ENCODE results near the gene PPP1R13B.

Gene PPP1R13B

GRCh38 chr14:103721334-103722120 lies 125.8 kb downstream of the PPP1R13B start:
- no peaks in the 10 kb centered on the region for H3K9me3 ChIP-seq (ENCODE audit: control insufficient read depth in 5 of 5, low read length in 5 of 5)
- H3K27me3 ChIP-seq (ENCODE audit: control insufficient read depth in 5 of 5, insufficient read depth in 4 of 5, low read length in 5 of 5), result no peaks in the 10 kb centered on the region
- peaks cover 8 to 48% (median 42%) of the 10 kb centered on the region in 5 donors for H3K4me1 ChIP-seq (ENCODE audit: control insufficient read depth in 5 of 5, insufficient read depth in 5 of 5, low read length in 5 of 5)
- H3K36me3 ChIP-seq (ENCODE audit: control insufficient read depth in 5 of 5, insufficient read depth in 5 of 5, low read length in 5 of 5), result peaks cover 0 to 24% (median 11%) of the 10 kb centered on the region in 5 donors
- no peak overlapping the region for H3K4me3 ChIP-seq (ENCODE audit: low read depth in 1 of 5, low read length in 5 of 5)
- H3K27ac ChIP-seq (ENCODE audit: low read depth, low read length), result no peak overlapping the region
- H3K9ac ChIP-seq (ENCODE audit: low read length in 5 of 5), result no peak overlapping the region

- Histone ChIP-seq H3K4me1 (ENCODE audit: control insufficient read depth in 5 of 5, insufficient read depth in 5 of 5, low read length in 5 of 5) (peaks cover 8 to 52% (median 48%) of the 10 kb centered on the region in 5 donors), H3K9me3 (ENCODE audit: control insufficient read depth in 5 of 5, low read length in 5 of 5) (no peaks in the 10 kb centered on the region), H3K9ac (ENCODE audit: low read length in 5 of 5) (no peak overlapping the region), H3K4me3 (ENCODE audit: low read depth in 1 of 5, low read length in 5 of 5) (no peak overlapping the region), H3K36me3 (ENCODE audit: control insufficient read depth in 5 of 5, insufficient read depth in 5 of 5, low read length in 5 of 5) (peaks cover 0 to 11% (median 0%) of the 10 kb centered on the region in 5 donors), H3K27ac (ENCODE audit: low read depth, low read length) (no peak overlapping the region), H3K27me3 (ENCODE audit: control insufficient read depth in 5 of 5, insufficient read depth in 4 of 5, low read length in 5 of 5) (no peaks in the 10 kb centered on the region)
Observed at GRCh38 chr14:103719751-103720150, 127.6 kb downstream of the PPP1R13B start.

GRCh38 chr14:103718572-103718971 lies 128.8 kb downstream of the PPP1R13B start:
- peaks cover 8 to 50% (median 43%) of the 10 kb centered on the region in 5 donors for H3K4me1 ChIP-seq (ENCODE audit: control insufficient read depth in 5 of 5, insufficient read depth in 5 of 5, low read length in 5 of 5)
- H3K27ac ChIP-seq (ENCODE audit: low read depth, low read length), result no peak overlapping the region

GRCh38 chr14:103716899-103717411 lies 130.4 kb downstream of the PPP1R13B start:
- peaks cover 0 to 7% (median 0%) of the 10 kb centered on the region in 5 donors for H3K36me3 ChIP-seq (ENCODE audit: control insufficient read depth in 5 of 5, insufficient read depth in 5 of 5, low read length in 5 of 5)
- H3K9ac ChIP-seq (ENCODE audit: low read length in 5 of 5), result peak overlapping the region in 3 of 5 donors; percentile 76 to 82 (median 79)
- H3K27me3 ChIP-seq (ENCODE audit: control insufficient read depth in 5 of 5, insufficient read depth in 4 of 5, low read length in 5 of 5), result no peaks in the 10 kb centered on the region
- H3K27ac ChIP-seq (ENCODE audit: low read depth, low read length), result no peak overlapping the region
- peaks cover 7 to 51% (median 44%) of the 10 kb centered on the region in 5 donors for H3K4me1 ChIP-seq (ENCODE audit: control insufficient read depth in 5 of 5, insufficient read depth in 5 of 5, low read length in 5 of 5)
- no peaks in the 10 kb centered on the region for H3K9me3 ChIP-seq (ENCODE audit: control insufficient read depth in 5 of 5, low read length in 5 of 5)
- peak overlapping the region; percentile 42 to 80 (median 70) for H3K4me3 ChIP-seq (ENCODE audit: low read depth in 1 of 5, low read length in 5 of 5)

More at GRCh38 chr14:103718572-103718971, 128.8 kb downstream of the PPP1R13B start:
- Histone ChIP-seq H3K27me3 (ENCODE audit: control insufficient read depth in 5 of 5, insufficient read depth in 4 of 5, low read length in 5 of 5) (no peaks in the 10 kb centered on the region), H3K9me3 (ENCODE audit: control insufficient read depth in 5 of 5, low read length in 5 of 5) (no peaks in the 10 kb centered on the region), H3K36me3 (ENCODE audit: control insufficient read depth in 5 of 5, insufficient read depth in 5 of 5, low read length in 5 of 5) (peaks cover 0 to 7% (median 0%) of the 10 kb centered on the region in 5 donors), H3K4me3 (ENCODE audit: low read depth in 1 of 5, low read length in 5 of 5) (no peak overlapping the region), H3K9ac (ENCODE audit: low read length in 5 of 5) (no peak overlapping the region)

GRCh38 chr14:103716091-103716801 lies 131.1 kb downstream of the PPP1R13B start:
- Histone ChIP-seq H3K4me3 (ENCODE audit: low read depth in 1 of 5, low read length in 5 of 5) (peak overlapping the region in 4 of 5 donors; percentile 68 to 80 (median 72)), H3K9ac (ENCODE audit: low read length in 5 of 5) (peak overlapping the region in 4 of 5 donors; percentile 76 to 82 (median 78)), H3K4me1 (ENCODE audit: control insufficient read depth in 5 of 5, insufficient read depth in 5 of 5, low read length in 5 of 5) (peaks cover 11 to 59% (median 52%) of the 10 kb centered on the region in 5 donors), H3K36me3 (ENCODE audit: control insufficient read depth in 5 of 5, insufficient read depth in 5 of 5, low read length in 5 of 5) (peaks cover 0 to 3% (median 0%) of the 10 kb centered on the region in 5 donors), H3K27ac (ENCODE audit: low read depth, low read length) (no peak overlapping the region), H3K9me3 (ENCODE audit: control insufficient read depth in 5 of 5, low read length in 5 of 5) (no peaks in the 10 kb centered on the region), H3K27me3 (ENCODE audit: control insufficient read depth in 5 of 5, insufficient read depth in 4 of 5, low read length in 5 of 5) (no peaks in the 10 kb centered on the region)

- Histone ChIP-seq H3K9me3 (ENCODE audit: control insufficient read depth in 5 of 5, low read length in 5 of 5) (no peaks in the 10 kb centered on the region), H3K4me1 (ENCODE audit: control insufficient read depth in 5 of 5, insufficient read depth in 5 of 5, low read length in 5 of 5) (peaks cover 11 to 65% (median 57%) of the 10 kb centered on the region in 5 donors), H3K36me3 (ENCODE audit: control insufficient read depth in 5 of 5, insufficient read depth in 5 of 5, low read length in 5 of 5) (no peaks in the 10 kb centered on the region), H3K9ac (ENCODE audit: low read length in 5 of 5) (peak within 1 kb of the TSS in 4 of 5 donors; percentile 76 to 82 (median 78)), H3K4me3 (ENCODE audit: low read depth in 1 of 5, low read length in 5 of 5) (peak within 1 kb of the TSS in 4 of 5 donors; percentile 68 to 80 (median 72)), H3K27ac (ENCODE audit: low read depth, low read length) (no peak within 1 kb of the TSS), H3K27me3 (ENCODE audit: control insufficient read depth in 5 of 5, insufficient read depth in 4 of 5, low read length in 5 of 5) (no peaks in the 10 kb centered on the region)
Observed at GRCh38 chr14:103715052-103716000, 132.0 kb downstream of the PPP1R13B start, which contains the start of the genes XRCC3 and ZFYVE21. Gene XRCC3 (minus strand): TSS chr14:103715451. CDS start chr14:103711087, 4,364 bp downstream. Gene ZFYVE21 (plus strand): TSS chr14:103715810. CDS start chr14:103715842, 32 bp downstream.

GRCh38 chr14:103714063-103714724 lies 133.2 kb downstream of the PPP1R13B start:
- Histone ChIP-seq H3K4me3 (ENCODE audit: low read depth in 1 of 5, low read length in 5 of 5) (peak overlapping the region in 3 of 5 donors; percentile 56 to 70 (median 62)), H3K27ac (ENCODE audit: low read depth, low read length) (no peak overlapping the region), H3K9ac (ENCODE audit: low read length in 5 of 5) (no peak overlapping the region), H3K9me3 (ENCODE audit: control insufficient read depth in 5 of 5, low read length in 5 of 5) (no peaks in the 10 kb centered on the region), H3K4me1 (ENCODE audit: control insufficient read depth in 5 of 5, insufficient read depth in 5 of 5, low read length in 5 of 5) (peaks cover 11 to 65% (median 57%) of the 10 kb centered on the region in 5 donors), H3K36me3 (ENCODE audit: control insufficient read depth in 5 of 5, insufficient read depth in 5 of 5, low read length in 5 of 5) (no peaks in the 10 kb centered on the region), H3K27me3 (ENCODE audit: control insufficient read depth in 5 of 5, insufficient read depth in 4 of 5, low read length in 5 of 5) (no peaks in the 10 kb centered on the region)

GRCh38 chr14:103713304-103714062 lies 133.9 kb downstream of the PPP1R13B start:
- H3K4me1 ChIP-seq (ENCODE audit: control insufficient read depth in 5 of 5, insufficient read depth in 5 of 5, low read length in 5 of 5), result peaks cover 11 to 64% (median 58%) of the 10 kb centered on the region in 5 donors
- H3K9me3 ChIP-seq (ENCODE audit: control insufficient read depth in 5 of 5, low read length in 5 of 5), result no peaks in the 10 kb centered on the region
- no peaks in the 10 kb centered on the region for H3K27me3 ChIP-seq (ENCODE audit: control insufficient read depth in 5 of 5, insufficient read depth in 4 of 5, low read length in 5 of 5)
- H3K9ac ChIP-seq (ENCODE audit: low read length in 5 of 5), result peak overlapping the region in 1 of 5 donors; percentile 2
- no peak overlapping the region for H3K27ac ChIP-seq (ENCODE audit: low read depth, low read length)
- H3K4me3 ChIP-seq (ENCODE audit: low read depth in 1 of 5, low read length in 5 of 5), result no peak overlapping the region
- no peaks in the 10 kb centered on the region for H3K36me3 ChIP-seq (ENCODE audit: control insufficient read depth in 5 of 5, insufficient read depth in 5 of 5, low read length in 5 of 5)
